CD4-positive, alpha-beta T cell treated with Interleukin-15 for 4 hours (primary cell): ENCODE data around the gene SOBP.

ENCODE experiments used
- DNase-seq: peaks from one replicate; pipeline ENCODE4 v3.0.0-alpha.2; 2020; ENCODE audit warnings: low spot score

The SOBP gene

DNA sequence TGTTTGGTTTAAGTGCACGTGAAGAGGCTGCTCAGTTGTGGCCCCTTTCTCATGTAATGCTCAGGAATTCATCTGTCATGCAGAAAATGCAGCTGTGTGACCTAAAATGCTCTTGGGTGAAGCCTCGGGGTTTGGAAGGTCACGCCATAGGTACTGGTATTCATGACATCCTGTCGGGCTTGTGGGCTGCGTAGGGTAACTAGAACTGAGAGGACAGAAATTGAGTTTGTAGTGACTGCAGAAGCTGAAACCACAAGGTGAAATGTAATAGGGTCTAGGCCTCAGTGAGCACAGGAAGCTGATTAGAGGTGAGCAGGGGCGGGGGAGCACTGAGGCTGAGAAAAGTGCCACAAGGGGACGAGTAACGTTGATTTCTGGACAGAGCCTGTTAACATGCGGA is 128.8 kb downstream of the SOBP start:
- peak; percentile 36 for DNase-seq

DNA sequence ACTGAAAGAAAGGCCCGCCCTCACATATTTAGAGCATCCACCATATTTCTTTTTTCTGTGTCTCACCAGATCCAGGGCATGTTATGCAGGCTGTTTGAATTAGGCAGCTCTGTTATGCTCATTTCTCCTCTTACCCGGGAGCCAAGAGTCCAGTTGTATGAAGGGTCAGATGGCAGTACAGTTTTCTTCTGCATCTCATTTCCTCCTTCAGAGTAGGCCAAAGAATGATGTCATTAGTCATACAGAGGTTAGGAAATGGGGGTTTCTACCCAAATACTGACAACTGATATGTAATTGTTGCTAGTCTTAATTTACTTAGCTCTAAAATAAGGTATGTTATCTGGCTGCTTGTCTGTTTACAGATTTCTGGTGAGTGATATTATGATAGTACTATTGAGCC is 130.8 kb downstream of the SOBP start:
- no peak for DNase-seq

DNA sequence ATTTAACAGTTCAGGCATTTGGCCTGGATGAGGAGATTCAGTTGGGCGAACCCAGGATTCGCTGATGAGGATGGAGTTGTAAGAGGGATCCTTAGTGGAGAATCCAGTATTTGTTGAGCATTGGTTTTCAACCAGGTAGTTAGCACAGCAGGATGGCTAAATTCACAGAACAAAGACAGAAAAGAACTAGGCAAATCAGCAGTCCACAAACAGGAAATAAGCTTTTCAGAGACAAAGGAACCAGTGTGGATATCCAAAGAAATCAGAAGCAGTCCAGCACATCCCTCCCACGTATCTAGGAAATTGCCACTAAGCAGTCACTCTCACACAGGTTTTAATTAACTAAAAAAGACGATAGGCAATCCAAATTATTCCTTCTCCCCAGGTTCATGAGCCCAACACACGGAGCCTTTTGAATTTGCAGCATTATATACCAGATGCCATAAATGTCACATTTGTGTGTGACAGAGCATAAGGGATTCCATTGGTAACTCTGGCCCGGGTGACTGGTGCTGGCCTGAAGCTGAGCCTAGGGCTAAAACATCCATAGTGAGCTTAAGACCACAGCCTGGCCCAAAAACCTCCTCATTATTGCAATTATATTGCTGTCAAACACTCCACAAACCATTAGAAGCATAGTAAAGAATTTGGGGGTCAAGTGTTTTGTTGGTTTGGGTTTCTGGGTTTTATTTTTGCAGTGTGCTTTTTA is 131.5 kb downstream of the SOBP start:
- no peak for DNase-seq

DNA sequence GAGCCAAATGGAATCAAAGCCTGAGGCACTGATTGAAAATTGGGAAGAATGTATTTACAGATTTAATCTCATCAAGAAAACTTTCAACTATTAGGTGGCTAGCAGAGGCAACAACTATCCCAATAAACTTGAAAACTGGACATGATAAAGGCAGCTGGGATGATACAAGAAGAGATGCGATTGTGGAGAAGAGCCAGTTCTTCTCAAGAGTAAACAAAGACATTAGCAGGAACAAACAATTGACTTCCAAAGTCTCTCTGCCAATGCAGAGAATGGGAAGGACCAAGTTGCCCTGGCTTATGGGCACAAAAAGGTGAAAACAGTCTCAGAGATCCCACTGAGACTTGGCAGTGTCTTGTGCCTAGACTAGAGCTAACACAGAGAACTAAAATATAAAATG is 132.4 kb downstream of the SOBP start:
- no peak for DNase-seq

DNA sequence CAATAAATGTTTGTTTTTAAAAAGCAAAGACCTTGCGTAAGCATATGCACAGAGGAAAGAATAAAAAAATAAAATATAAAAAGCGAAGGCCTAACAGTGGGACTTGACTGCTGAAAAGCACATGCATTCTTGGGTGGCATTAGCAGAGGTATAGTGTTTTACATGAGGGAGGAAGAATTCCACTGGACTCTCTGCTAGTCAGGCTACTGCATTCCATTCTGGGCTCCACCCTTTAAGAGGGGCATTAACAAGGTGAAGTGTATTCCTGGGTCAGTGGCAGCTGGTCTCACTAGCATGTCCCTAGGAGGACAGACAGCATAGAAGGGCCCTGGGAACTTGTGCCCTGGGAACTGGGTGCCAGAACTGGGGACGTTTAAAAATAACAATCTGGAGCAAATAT is 134.1 kb downstream of the SOBP start:
- no peak for DNase-seq

DNA sequence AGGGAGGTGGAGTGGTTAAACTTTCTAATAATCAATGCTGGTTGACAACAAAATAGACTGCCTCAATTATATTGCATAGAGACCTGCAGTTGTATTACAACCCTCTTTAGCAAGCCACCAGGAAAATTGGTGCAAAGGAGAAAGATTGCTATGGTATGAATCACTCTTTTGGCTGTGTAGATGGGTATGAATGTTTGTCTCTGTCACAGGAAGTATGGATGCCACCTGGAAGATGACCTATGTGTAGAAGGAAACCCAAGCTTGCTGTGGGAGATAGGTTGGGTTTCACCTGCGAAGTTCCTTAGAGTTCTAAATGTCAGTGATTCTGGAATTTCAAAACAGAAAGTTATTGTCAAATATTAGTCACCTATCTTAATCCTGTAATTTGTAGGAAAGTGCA is 134.6 kb downstream of the SOBP start:
- no peak for DNase-seq

DNA sequence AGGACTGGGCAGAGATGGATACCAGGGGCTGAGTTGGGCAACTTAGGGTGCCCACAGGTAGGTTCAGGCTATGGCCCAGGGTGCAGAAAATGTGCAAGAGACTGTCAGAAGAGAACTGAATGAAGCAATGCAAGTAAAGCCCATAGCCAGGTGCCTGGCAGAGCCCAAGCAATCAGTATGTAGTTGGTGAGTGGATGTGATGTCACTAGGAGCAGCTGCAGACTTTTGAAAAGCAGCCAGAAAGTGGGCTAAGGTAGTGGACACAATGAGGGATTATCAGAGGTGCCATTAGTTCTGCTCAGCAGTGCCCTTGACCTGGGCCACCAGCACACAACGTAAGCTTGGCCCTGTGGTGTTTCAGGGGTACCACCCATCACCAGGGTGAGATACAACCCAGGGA is 135.3 kb downstream of the SOBP start:
- DNase-seq = no peak

DNA sequence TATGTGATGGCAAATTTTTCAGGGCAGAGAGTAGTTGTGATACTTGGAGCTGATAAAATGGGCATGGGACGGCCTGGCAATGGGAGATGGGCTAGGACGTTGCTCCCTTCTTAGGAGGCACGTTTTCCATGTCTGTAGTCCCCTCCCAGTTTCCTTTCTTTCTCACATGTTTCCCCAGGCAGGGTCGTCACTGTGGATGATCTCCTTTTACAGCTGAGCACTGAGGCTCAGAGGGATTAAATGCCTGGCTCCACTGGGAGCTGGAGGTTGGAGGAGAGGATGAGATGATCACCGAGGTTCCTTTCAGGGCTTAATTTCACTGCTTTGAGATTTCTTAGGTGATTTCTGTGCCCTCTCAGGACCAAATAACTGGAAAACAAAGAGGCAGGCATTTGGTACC is 136.7 kb downstream of the SOBP start:
- no peak for DNase-seq

DNA sequence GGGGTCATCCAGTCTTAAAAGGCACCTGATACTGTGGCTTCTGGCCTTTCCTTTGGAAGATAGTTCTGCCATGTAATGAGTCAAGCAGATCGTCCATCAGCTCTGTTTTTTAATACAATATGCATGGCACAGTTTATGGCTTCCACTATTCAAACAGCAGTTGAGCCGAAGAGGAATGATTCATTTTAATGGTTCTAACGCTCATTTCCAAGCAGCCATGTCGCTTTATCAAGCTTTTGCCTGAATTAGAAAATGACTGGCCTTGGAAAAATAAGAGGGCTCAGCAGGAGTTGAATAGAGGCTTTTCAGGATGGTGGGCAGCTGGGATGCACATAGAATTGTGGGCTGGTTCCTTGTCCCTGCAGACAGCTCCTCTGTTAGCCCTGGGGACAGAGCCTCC is 138.1 kb downstream of the SOBP start:
- no peak for DNase-seq

DNA sequence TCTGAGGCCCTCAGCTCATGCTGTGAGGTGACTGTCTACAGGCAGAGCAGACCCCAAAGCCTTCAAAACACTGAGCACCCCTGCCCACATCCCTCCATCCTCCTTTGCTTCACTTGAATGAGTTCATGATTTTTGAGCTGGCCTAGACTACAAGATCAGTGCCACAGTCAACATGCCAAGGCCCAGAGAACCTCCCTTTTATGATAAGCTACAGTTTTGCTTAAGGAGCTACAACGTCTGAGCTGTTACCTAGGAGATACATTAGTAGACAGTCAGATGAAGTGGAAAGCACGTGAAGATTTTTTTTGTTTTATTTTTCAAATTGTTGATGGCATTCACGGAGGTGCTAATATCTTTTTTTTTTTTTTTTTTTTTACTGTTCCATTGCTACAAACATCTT is 139.0 kb downstream of the SOBP start:
- no peak for DNase-seq

DNA sequence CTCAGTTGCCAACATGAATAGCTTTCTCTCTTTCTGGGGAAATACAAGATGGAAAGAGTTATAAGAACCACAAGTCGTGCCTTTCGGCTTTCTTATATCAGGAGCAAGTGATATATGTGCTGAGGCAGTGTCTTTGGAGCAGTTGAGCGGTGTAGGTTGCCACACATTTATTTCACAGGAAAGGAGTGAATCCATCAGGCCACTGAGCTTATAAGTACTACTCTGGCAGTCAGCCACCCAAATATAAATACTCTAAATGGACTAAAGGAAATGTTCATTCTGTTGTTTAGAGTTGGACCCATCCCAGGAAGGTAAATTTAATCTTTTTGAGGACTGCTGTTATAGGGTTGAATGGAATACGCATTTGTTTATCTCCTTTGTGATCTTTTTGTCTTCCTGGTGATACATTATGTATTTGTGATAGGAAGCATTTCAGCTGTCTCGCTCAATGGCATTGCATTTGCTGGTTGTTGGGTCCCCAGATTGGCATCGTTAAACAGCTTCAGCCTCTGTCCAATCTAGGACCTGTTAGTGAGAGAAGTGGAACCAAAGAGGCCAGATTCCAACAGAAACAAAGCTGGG is 139.7 kb downstream of the SOBP start:
- DNase-seq = no peak

DNA sequence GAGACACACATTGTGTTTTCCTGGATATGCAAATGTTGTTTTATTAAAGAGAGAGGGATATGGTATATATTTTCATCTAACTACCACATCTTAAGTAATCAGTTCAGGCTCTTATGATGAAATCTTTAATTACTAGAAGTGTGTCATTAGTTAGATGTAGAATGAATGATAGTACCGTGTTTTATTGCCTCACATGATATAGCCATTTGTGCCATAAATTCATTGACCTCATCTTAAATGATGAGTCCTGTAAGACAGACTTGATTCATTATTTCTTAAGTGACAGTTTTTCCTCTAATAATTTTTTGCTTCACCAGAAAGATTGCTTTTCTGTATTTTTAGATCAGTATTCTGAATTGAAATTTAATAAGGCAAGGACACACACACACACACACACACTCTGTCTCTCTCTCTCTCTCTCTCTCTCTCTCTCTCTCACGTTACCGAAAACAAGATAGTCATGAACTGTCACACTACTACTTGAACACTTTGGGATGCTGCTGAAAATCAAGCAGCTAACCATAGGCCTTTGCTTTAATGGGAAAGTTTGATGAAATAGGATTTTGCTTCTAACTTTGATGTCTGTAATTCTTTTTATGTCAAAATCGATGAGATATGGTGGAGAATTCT is 140.5 kb downstream of the SOBP start:
- no peak for DNase-seq

DNA sequence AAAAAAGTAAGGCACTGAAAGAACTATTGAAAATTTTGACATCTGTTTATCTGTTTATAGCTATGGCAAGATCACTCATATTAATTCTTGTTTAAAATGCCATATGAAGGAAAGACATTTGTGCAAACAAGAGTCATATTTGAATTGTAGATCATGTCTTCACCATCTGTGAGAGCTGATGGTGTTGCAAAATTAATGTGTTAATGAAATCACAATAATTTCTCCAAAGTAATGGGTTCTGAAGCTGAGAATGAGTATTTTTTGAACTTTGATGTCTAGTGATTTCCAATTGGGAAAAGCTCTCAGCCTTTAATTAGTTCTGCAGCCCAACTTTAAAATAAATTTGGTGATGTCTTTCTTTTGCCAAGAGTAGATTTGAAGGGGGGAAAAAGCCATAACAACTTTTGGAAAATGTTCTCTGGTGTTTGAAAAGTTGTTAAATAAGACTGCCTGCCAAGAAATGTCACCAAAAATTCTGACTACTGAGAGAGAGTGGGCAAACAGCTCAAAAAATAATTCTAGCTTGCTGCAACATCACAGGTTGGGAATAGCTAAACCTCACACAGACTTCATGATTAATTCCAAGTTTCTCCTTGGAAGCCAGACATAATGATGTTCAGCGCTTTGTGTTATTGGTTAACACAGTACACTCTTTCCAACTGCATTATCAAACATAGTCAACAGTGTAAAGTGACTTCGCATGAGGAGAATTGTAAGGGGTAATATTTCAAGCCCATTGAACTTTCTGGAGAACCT is 142.6 kb downstream of the SOBP start:
- no peak for DNase-seq

DNA sequence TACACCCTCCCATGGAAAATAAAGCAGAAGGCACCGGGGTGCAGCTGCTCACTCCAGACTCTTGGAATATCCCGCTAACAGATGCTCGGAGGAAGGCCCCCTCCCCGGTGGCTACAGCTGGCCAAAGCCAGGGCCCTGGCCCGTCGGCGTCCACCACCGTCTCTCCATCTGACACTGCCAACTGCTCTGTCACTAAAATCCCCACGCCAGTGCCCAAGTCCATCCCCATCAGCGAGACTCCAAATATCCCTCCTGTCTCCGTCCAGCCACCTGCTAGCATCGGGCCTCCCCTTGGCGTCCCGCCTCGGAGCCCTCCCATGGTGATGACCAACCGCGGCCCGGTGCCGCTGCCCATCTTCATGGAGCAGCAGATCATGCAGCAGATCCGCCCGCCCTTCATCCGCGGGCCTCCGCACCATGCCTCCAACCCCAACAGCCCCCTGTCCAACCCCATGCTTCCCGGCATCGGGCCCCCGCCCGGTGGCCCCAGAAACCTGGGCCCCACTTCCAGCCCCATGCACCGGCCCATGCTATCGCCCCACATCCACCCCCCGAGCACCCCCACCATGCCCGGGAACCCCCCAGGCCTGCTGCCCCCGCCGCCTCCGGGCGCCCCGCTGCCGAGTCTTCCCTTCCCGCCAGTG is 143.9 kb downstream of the SOBP start:
- no peak for DNase-seq

DNA sequence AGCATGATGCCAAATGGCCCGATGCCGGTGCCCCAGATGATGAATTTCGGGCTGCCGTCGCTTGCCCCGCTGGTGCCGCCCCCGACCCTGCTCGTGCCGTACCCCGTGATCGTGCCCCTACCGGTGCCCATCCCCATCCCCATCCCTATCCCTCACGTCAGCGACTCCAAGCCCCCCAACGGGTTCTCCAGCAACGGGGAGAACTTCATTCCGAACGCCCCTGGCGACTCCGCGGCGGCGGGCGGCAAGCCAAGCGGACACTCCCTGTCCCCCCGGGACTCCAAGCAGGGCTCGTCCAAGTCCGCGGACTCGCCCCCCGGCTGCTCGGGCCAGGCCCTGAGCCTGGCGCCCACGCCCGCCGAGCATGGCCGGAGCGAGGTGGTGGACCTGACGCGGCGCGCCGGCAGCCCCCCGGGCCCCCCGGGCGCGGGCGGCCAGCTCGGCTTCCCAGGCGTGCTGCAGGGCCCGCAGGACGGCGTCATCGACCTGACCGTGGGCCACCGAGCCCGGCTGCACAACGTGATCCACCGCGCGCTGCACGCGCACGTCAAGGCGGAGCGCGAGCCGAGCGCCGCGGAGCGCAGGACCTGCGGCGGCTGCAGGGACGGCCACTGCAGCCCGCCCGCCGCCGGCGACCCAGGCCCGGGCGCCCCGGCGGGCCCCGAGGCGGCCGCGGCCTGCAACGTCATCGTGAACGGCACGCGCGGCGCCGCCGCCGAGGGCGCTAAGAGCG is 144.6 kb downstream of the SOBP start:
- no peak for DNase-seq

DNA sequence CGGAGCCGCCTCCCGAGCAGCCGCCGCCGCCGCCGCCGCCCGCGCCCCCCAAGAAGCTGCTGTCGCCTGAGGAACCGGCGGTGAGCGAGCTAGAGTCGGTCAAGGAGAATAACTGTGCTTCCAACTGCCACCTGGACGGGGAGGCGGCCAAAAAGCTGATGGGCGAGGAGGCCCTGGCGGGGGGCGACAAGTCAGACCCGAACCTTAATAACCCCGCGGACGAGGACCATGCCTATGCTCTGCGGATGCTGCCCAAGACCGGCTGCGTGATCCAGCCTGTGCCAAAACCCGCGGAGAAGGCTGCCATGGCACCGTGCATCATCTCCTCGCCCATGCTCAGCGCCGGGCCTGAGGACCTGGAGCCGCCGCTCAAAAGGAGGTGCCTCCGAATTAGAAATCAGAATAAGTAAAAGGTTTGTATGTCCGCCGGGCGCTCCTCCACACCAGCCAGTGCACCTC is 145.2 kb downstream of the SOBP start:
- DNase-seq = no peak

DNA sequence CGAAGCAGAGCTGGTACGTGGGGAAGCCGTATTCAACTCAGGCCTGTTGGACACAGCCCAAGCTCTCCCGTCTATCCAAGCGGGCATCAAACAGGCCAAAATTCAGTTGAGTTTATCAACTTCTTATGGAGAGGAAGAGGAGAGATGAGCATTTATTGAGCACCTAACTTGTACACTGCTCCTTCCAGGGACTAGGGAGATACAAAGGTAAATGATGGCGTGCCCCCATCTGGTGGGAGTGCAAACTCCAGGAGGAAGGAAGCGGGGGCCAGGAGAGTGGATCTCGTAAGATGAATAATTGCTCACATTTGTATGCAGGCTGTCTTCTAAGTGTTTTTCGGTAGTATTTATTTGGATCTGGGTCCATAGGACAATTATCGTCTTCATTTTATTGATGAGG is 146.6 kb downstream of the SOBP start:
- DNase-seq = no peak

DNA sequence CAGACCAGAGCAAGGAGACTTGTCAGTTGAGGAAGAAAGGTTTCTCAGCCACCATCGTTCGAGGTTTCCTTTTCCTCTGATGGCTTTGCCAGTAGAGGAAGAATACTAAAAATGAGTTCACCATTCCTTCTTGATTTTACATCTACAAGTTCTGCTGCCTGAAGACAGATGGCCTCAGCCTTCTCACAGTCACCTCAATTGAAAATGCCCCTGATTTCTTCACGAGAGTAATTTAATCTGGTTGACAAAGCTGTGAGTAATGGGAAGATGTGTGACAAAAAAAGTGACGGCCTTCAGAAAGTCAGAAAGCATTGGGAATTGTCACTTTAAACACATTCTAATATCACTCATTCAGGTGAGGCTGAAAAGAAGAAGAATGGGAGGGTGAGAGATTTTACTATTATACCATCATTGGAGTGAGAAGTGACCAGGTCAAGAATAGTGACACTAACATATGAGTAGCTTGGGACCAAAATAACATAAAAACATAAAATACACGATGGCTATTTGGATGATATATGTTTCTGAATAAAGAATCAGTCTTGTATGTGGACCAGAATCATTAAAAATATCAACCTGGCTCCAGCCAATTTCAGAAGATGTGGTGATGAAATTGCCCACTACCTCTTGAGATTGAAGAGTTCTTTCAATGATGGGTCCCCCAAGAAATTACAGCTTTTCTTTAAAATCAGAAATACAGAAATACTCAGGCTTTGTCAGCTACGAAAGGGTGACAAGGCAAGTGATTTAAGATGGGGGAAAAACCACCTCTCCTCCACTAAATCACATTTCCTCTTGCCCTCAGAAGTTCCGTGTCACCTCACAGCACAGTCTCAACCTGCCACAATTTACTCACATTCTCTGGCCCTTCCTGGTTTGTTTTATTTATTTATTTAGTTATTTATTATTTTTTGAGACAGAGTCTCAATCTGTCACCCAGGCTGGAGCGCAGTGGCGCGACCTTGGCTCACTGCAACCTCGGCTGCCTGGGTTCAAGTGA is 147.7 kb downstream of the SOBP start:
- no peak for DNase-seq

DNA sequence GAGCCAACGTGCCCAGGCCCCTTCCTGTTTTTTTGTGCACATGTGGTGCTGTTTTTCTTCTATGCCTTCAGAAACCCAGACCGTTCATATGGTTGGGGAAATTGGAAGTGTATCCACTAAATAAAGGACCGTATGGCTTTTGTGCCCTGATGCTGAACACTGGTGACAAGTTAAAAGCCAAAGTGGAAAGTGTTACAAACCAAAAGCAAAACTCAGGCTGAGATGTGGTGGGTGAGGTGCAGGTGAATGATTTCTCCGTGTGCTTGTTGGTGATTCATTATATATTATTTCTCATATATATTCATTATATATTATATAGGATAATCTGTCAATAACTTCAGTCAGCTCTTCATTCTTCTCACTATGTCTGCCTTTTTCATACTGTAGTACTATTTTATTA is 148.6 kb downstream of the SOBP start:
- no peak for DNase-seq

DNA sequence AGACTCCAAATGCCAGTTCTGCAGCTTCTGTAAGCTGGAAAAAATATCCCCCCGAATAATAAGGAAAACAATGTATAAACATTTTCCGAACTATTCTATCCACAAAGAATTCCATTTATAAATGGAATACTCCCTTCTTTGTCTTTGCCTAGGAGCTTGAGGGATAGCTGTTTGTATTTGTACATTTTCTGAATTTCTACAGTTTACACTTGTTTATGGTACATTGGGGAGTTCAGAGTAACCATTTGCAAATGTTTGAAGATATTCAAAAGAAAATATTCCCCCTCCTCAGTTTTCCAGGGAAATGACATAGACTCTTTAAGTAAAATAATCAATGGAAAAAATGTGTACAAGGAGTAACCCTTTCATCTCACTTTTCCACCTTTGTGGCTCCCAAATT is 149.6 kb downstream of the SOBP start:
- no peak for DNase-seq

DNA sequence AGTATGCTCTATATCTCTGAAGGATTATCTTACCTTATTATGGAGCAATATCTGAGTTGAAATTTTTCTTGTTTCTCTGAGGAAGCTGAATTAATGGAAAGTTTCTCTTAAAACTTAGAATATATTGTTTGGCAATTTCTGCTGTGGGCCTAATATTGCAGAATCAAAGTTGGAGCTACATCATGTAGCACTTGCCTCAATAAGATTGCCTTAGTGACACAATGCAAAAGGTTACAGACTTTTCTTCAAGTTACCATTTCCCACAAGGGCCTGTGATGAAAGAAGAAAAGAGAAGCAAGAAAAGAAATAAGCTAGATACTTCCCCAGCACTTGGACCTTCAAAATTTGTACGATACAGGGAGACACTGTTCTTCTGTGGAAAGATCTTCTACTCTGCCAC is 151.2 kb downstream of the SOBP start:
- DNase-seq = no peak
